Loucy (cell line): ENCODE data around the gene HACD4.
A peak's percentile ranks its signal among the peaks of the same experiment; 100 is the strongest.

Experiments
- CTCF ChIP-seq: fragments of 200-600 bp; sonication (generic); conservative IDR thresholded peaks from 2 replicates; pipeline ENCODE4 v1.5.1; 2014; ENCODE audit warnings: mild to moderate bottlenecking, antibody characterized with exemption, low read length
- EZH2phosphoT487 ChIP-seq: fragments of 200-600 bp; IDR thresholded peaks from 2 replicates; pipeline ENCODE4 v1.6.1; 2018; ENCODE audit warnings: antibody characterized with exemption, mild to moderate bottlenecking, moderate library complexity, borderline replicate concordance

- TF ChIP-seq CTCF = peak; percentile 28; the same call in 1 of the 2 replicates
- TF ChIP-seq EZH2phosphoT487 = no peak
These were observed 38.7 kb upstream of the HACD4 start for GRCh38 chr9:21070171-21070571.
